ENCODE data around the gene BTRC. TPM values are rescaled to one million over a fixed set of nuclear protein-coding genes. Genes with fewer than 3 reads are reported as not detected.
"Not testable (repeated sequence)": the region's sequence is repeated elsewhere in the genome, so short reads cannot be mapped to it uniquely, and the experiment has no call there.

BTRC gene
- total RNA-seq, 2 experiments from 2014 or later: 10.9 to 12.7 TPM

DNA sequence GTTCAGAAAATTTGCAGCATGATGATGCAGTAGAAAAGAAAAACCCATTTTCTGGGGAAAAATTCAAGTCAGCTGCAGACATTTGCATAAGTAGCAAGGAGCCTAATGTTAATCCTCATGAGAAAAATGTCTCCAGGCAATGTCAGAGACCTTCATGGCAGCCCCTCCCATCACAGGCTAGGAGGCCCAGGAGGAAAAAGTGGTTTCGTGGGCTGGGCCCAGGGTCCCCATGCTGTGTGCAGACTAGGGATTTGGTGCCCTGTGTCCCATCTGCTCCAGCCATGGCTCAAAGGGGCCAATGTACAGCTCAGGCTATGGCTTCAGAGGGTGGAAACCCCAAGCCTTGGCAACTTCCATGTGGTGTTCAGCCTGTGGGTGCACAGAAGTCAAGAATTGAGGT, 26.5 kb upstream of the BTRC start:
- H3K36me3 Mint-ChIP-seq (ENCODE audit: low read depth); H3K9me3 Mint-ChIP-seq; H3K27ac Mint-ChIP-seq; H3K4me3 Mint-ChIP-seq; H3K4me1 Mint-ChIP-seq (ENCODE audit: low read depth); intact Hi-C loops (cut with micrococcal nuclease); DNase-seq; H3K27me3 Mint-ChIP-seq (ENCODE audit: low read depth): not testable (repeated sequence)
- CTCF ChIA-PET: interaction anchor here (0.7 kb wide), 1 partner anchor 11 kb away, joined by 3 read pairs; no protein-coding TSS in a partner anchor

DNA sequence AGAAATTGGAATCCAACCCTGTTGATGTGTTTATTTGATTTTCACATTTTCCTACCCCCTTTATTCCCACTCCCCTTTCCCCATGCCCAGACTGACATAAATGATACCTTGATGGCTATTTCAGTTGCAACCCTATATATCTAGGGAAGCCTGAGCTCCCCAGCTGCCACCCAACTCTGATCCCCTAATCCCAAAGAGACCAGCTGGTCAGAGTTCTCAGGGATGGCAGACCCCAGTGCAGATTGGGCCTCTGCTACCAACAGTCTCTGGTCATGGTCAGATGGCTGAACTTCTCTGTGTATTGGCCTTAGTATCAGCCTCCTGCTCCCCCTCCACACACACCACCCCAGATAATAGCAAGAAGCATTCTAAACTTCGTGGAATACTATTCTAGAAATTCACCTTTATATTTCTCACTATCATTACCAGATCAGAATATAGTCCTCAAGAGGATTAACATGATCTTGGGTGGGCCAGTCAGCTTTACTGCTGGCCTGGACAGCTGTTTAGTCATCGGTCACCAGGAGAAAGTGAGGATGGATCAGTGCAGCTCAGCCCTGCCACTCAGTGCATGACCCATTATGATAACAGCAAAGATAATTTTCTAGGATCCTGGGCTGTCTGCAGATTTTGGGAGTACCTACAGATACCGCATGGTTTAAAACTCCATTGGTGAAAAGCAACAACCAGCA, 24.5 kb upstream of the BTRC start:
- no peak for DNase-seq
- H3K4me3 Mint-ChIP-seq: no peak overlapping the region
- H3K27ac Mint-ChIP-seq: no peak overlapping the region
- H3K36me3 Mint-ChIP-seq (ENCODE audit: low read depth): no peaks in the 10 kb centered on the region
- H3K9me3 Mint-ChIP-seq: no peaks in the 10 kb centered on the region
- no peaks in the 10 kb centered on the region for H3K4me1 Mint-ChIP-seq (ENCODE audit: low read depth)
- no peaks in the 10 kb centered on the region for H3K27me3 Mint-ChIP-seq (ENCODE audit: low read depth)
- intact Hi-C loops (cut with micrococcal nuclease): no loop called here
- CTCF ChIA-PET: interaction anchor here (1.5 kb wide), 1 partner anchor 112 kb away, joined by 4 read pairs; no protein-coding TSS in a partner anchor

DNA sequence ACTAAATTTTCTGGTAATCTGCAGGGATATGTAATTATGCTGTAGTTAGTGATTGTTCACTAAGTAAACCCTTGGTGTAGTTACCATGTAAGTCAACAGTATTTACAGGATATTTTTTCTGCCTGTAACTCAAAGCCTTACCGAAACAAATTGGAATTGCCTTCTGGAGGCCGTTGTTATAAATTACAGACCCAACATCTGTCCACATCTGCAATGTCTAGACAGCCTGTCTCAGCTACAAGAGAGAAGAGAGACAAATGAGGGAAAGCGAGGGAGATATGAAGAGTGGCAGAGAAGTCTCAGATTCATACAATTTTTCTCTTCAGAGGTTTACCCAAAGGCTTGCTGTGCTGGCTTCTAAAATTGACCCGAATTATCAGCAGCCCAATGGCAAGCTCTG, 23.7 kb upstream of the BTRC start:
- H3K27ac Mint-ChIP-seq: no peak overlapping the region
- H3K36me3 Mint-ChIP-seq (ENCODE audit: low read depth): no peaks in the 10 kb centered on the region
- no peaks in the 10 kb centered on the region for H3K4me1 Mint-ChIP-seq (ENCODE audit: low read depth)
- DNase-seq: no peak
- H3K27me3 Mint-ChIP-seq (ENCODE audit: low read depth): no peaks in the 10 kb centered on the region
- H3K9me3 Mint-ChIP-seq: no peaks in the 10 kb centered on the region
- no peak overlapping the region for H3K4me3 Mint-ChIP-seq
- CTCF ChIA-PET: interaction anchor here (0.6 to 1.8 kb wide), 3 partner anchors 18 to 116 kb away, joined by 4 to 7 read pairs (median 4); no protein-coding TSS in a partner anchor
- intact Hi-C loops (cut with micrococcal nuclease): no loop called here

DNA sequence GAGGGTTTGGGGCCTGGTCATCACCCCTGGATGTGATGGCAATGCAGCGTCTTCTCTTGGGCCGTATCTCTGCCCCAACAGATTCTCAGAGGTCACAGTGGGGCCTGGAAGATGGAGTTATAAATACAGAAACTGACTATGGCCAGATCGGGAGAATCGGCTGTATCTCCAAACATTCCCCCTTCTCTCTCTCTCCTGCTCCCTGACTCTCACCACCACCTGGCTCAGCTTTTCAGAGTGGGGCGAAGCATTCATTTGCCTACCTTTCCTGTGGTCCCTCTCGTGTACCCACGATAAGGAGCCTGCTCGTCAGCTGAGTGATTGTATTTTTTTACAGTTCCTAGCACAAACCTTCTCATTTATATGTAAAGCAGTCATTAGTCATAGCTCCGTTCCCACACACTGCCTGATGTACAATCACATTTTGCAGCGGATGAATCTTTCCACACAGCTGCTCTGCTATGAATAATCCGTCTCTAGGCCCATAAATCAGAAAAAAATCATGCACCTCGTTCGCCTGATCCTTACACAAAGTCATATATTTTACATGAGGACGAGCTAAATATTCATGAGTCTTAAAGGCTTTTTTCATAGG, 23.2 kb upstream of the BTRC start:
- CTCF ChIA-PET: interaction anchor here (0.6 to 1.8 kb wide), 3 partner anchors 18 to 116 kb away, joined by 4 to 7 read pairs (median 4); no protein-coding TSS in a partner anchor
- H3K27me3 Mint-ChIP-seq (ENCODE audit: low read depth): no peaks in the 10 kb centered on the region
- no peaks in the 10 kb centered on the region for H3K9me3 Mint-ChIP-seq
- no peaks in the 10 kb centered on the region for H3K36me3 Mint-ChIP-seq (ENCODE audit: low read depth)
- intact Hi-C loops (cut with micrococcal nuclease): no loop called here
- H3K27ac Mint-ChIP-seq: no peak overlapping the region
- no peaks in the 10 kb centered on the region for H3K4me1 Mint-ChIP-seq (ENCODE audit: low read depth)
- no peak overlapping the region for H3K4me3 Mint-ChIP-seq
- no peak for DNase-seq

DNA sequence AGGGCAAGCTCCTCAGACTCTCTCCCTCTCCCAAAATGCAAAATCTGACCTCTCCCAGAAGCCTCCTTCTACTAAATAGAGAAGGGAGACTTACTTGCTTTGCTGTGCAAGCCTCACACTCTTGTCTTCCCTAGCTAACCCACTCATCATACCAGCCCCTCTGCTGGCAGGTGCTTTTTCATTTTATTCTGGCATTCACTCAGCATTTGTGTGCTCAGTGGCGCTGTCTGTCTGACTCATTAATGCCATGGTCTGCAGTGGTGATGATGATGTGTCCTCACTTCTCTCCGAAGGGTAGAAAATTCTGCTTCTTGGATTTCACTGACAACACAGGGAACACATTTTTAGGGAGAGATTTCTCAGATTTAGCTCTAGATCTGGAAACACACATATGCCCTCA, 22.0 kb upstream of the BTRC start:
- no peak for DNase-seq
- CTCF ChIA-PET: interaction anchor here (0.6 to 1.8 kb wide), 4 partner anchors 55 to 190 kb away, joined by 3 to 7 read pairs (median 3); no protein-coding TSS in a partner anchor
- no peaks in the 10 kb centered on the region for H3K9me3 Mint-ChIP-seq
- no peaks in the 10 kb centered on the region for H3K36me3 Mint-ChIP-seq (ENCODE audit: low read depth)
- no peaks in the 10 kb centered on the region for H3K4me1 Mint-ChIP-seq (ENCODE audit: low read depth)
- intact Hi-C loops (cut with micrococcal nuclease): no loop called here
- no peak overlapping the region for H3K4me3 Mint-ChIP-seq
- no peak overlapping the region for H3K27ac Mint-ChIP-seq
- H3K27me3 Mint-ChIP-seq (ENCODE audit: low read depth): no peaks in the 10 kb centered on the region

DNA sequence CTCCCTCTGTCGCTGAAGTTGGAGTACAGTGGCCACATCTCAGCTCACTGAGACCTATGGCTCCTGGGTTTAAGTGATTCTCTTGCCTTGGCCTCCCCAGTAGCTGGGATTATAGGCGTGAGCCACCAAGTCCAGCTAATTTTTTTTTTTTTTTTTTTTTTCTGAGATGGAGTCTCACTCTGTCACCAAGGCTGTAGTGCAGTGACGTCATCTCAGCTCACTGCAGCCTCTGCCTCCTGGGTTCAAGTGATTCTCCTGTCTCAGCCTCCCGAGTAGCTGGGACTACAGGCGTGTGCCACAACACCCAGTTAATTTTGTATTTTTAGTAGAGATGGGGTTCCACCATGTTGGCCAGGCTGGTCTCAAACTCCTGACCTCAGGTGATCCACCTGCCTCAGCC, 19.7 kb upstream of the BTRC start:
- CTCF ChIA-PET; H3K27me3 Mint-ChIP-seq (ENCODE audit: low read depth); intact Hi-C loops (cut with micrococcal nuclease); DNase-seq; H3K9me3 Mint-ChIP-seq; H3K27ac Mint-ChIP-seq; H3K36me3 Mint-ChIP-seq (ENCODE audit: low read depth); H3K4me3 Mint-ChIP-seq; H3K4me1 Mint-ChIP-seq (ENCODE audit: low read depth): not testable (repeated sequence)

DNA sequence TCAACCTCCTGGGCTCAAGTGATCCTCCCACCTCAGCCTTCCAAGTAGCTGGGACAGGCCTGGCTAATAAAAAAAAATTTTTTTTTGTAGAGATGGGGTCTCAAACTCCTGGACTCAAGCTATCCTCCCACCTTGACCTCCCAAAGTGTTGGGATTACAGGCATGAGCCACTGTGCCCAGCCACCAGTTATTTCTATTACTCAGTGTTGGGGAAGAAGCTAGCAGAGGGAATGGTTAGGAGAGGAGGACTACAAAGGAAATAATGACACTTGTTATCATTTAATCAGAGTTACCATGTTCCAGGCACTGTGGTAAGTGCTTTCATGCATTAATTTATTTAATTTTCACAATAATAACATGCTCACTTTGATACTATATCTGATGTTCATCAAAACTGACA, 17.6 kb upstream of the BTRC start:
- H3K27me3 Mint-ChIP-seq (ENCODE audit: low read depth): peaks cover 4% of the 10 kb centered on the region
- no peak overlapping the region for H3K27ac Mint-ChIP-seq
- intact Hi-C loops (cut with micrococcal nuclease): no loop called here
- no peak overlapping the region for H3K4me3 Mint-ChIP-seq
- no peaks in the 10 kb centered on the region for H3K9me3 Mint-ChIP-seq
- no peaks in the 10 kb centered on the region for H3K4me1 Mint-ChIP-seq (ENCODE audit: low read depth)
- DNase-seq: no peak
- CTCF ChIA-PET: no interaction called here
- no peaks in the 10 kb centered on the region for H3K36me3 Mint-ChIP-seq (ENCODE audit: low read depth)

DNA sequence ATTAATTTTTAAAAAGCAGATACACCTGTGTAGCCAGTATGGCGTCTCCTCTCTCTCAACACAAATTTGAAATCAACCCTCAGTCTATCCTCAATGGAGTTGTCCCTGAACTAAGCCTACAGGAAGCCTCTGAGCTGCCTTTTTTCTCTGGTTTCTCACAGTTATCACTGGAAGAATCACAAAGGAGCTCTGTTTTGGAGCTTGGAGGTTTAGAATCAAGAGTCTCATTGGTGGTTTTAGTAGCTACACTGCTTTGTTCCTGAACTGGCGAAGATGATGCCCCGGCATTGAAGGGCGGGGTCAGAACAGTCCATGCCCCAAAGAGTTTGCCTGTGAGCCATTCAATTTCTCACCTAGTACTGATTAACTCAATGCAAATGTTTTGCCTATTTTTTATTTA, 16.1 kb upstream of the BTRC start:
- intact Hi-C loops (cut with micrococcal nuclease): no loop called here
- CTCF ChIA-PET: interaction anchor here (0.9 to 1.4 kb wide), 2 partner anchors 10 to 48 kb away, joined by 3 read pairs; no protein-coding TSS in a partner anchor
- Mint-ChIP-seq H3K4me3 (no peak overlapping the region), H3K36me3 (ENCODE audit: low read depth) (no peaks in the 10 kb centered on the region), H3K4me1 (ENCODE audit: low read depth) (no peaks in the 10 kb centered on the region), H3K27me3 (ENCODE audit: low read depth) (peaks cover 4% of the 10 kb centered on the region), H3K9me3 (no peaks in the 10 kb centered on the region), H3K27ac (no peak overlapping the region)
- DNase-seq: no peak

DNA sequence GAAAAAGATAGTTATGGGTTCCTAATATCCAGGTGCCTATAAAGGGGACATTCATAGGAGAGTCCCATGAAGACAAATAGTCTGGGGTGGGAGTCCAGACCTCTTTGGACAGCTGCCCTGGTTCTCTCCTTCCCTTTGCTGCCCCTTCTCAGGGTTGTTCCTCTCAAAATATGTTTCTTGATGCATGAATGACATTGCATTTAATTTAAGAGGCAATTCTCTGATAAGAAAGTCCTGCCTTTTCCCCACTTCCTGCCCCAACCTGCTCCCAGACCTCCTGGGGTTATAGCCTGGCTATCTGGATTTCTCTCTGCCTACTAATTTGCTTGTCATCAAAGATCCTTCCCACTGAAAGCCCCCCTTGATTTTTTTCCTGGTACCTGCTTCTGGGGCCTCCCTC, 12.5 kb upstream of the BTRC start:
- H3K27ac Mint-ChIP-seq: no peak overlapping the region
- H3K4me1 Mint-ChIP-seq (ENCODE audit: low read depth): no peaks in the 10 kb centered on the region
- CTCF ChIA-PET: no interaction called here
- no peak overlapping the region for H3K4me3 Mint-ChIP-seq
- intact Hi-C loops (cut with micrococcal nuclease): no loop called here
- peaks cover 4% of the 10 kb centered on the region for H3K27me3 Mint-ChIP-seq (ENCODE audit: low read depth)
- H3K9me3 Mint-ChIP-seq: no peaks in the 10 kb centered on the region
- H3K36me3 Mint-ChIP-seq (ENCODE audit: low read depth): no peaks in the 10 kb centered on the region
- DNase-seq: no peak

DNA sequence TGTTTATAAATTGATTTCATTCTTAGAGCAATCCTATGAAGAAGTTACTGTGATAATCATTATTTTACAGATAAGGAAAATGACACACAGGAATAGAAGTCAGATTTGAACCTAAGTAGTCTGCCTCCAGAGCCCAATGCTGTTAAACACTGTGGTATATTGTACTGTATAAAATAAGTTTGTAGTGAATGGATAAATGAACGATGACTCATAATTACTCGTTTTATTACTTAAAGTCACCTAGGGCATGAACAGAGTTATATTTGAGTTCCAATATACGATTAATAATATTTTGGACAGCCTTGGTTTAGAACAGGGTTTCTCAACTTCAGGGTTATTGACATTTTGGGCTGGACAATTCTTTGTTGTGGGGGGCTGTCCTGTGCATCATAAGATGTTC, 7.8 kb upstream of the BTRC start:
- Mint-ChIP-seq H3K4me1 (ENCODE audit: low read depth) (no peaks in the 10 kb centered on the region), H3K9me3 (no peaks in the 10 kb centered on the region), H3K27ac (no peak overlapping the region), H3K36me3 (ENCODE audit: low read depth) (no peaks in the 10 kb centered on the region), H3K27me3 (ENCODE audit: low read depth) (peaks cover 3% of the 10 kb centered on the region), H3K4me3 (no peak overlapping the region)
- CTCF ChIA-PET: interaction anchor here (0.7 to 1.5 kb wide), 3 partner anchors 35 to 73 kb away, joined by 3 to 4 read pairs (median 3); no protein-coding TSS in a partner anchor
- DNase-seq: no peak
- intact Hi-C loops (cut with micrococcal nuclease): no loop called here

DNA sequence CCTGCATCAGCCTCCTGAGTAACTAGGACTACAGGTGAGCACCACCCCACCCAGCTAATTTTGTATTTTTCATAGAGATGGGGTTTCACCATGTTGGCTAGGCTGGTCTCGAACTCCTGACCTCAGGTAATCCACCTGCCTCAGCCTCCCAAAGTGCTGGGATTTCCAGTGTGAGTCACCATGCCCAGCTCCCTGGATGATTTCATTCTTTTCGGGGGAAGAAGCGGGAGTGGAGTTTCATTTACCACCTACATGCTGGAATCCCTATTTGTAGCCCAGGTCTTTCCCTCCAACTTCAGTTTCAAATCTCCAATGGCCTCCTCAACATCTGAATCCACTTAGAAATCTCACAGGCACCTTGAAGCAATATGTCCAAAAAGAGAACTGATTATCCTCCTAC, 2.9 kb upstream of the BTRC start:
- intact Hi-C loops (cut with micrococcal nuclease): loop anchor here (5.0 to 10.0 kb wide), 4 partner anchors 46 to 1294 kb away; partner anchors contain the start of genes NPM3, PPRC1 and TRIM8
- DNase-seq: no peak
- Mint-ChIP-seq H3K27me3 (ENCODE audit: low read depth) (peaks cover 3% of the 10 kb centered on the region), H3K27ac (no peak overlapping the region), H3K4me3 (no peak overlapping the region), H3K4me1 (ENCODE audit: low read depth) (peaks cover 18% of the 10 kb centered on the region), H3K36me3 (ENCODE audit: low read depth) (peaks cover 3% of the 10 kb centered on the region), H3K9me3 (no peaks in the 10 kb centered on the region)
- CTCF ChIA-PET: no interaction called here

DNA sequence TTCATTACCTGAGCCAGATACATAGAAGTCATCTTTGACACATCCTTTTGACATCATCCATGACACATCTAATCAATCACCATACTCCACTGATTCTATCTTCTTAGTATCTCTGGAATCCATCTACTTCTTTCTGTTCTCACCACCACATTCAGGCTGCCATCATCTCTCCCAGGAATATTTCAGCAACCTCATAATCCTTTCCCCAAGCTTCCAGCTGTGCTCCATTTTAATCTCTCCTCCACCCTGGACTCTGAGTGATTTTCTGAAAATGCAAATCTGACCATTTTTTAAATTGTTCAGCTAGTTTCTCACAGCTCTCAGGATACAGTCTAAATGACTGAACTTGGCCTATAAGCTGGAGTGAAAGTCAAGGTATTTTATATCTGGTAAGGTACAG, 2.5 kb upstream of the BTRC start:
- peaks cover 23% of the 10 kb centered on the region for H3K4me1 Mint-ChIP-seq (ENCODE audit: low read depth)
- no peak overlapping the region for H3K27ac Mint-ChIP-seq
- H3K9me3 Mint-ChIP-seq: no peaks in the 10 kb centered on the region
- intact Hi-C loops (cut with micrococcal nuclease): loop anchor here (5.0 to 10.0 kb wide), 4 partner anchors 46 to 1293 kb away; partner anchors contain the start of genes NPM3, PPRC1 and TRIM8
- DNase-seq: no peak
- CTCF ChIA-PET: no interaction called here
- H3K4me3 Mint-ChIP-seq: no peak overlapping the region
- H3K36me3 Mint-ChIP-seq (ENCODE audit: low read depth): peaks cover 3% of the 10 kb centered on the region
- H3K27me3 Mint-ChIP-seq (ENCODE audit: low read depth): peaks cover 3% of the 10 kb centered on the region

DNA sequence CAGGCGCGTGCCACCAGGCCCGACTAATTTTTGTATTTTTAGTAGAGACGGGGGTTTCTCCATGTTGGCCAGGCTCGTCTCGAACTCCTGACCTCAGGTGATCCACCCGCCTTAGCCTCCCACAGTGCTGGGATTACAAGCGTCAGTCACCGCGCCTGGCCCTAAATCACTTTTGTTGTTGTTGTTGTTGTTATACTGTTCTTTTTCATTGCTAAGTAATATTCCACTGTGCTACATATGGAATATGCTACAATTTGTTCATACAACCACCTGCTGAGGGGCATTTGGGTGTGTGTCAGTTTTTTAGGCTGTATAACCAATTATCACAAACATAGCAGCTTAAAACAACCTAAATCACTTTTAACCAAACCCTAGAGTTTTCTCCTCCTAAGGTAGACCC, 1.1 kb upstream of the BTRC start:
- H3K9me3 Mint-ChIP-seq; H3K27me3 Mint-ChIP-seq (ENCODE audit: low read depth); H3K4me3 Mint-ChIP-seq; H3K27ac Mint-ChIP-seq; H3K36me3 Mint-ChIP-seq (ENCODE audit: low read depth); DNase-seq: not testable (repeated sequence)
- intact Hi-C loops (cut with micrococcal nuclease): loop anchor here (1.0 to 10.0 kb wide), 7 partner anchors 44 to 1292 kb away; partner anchors contain the start of genes NPM3, PPRC1, SLF2 and TRIM8
- H3K4me1 Mint-ChIP-seq (ENCODE audit: low read depth): peaks cover 25% of the 10 kb centered on the region
- CTCF ChIA-PET: interaction anchor here (0.9 kb wide), 1 partner anchor 9 kb away, joined by 3 read pairs; no protein-coding TSS in a partner anchor

Data from activated naive CD4-positive, alpha-beta T cell treated with anti-CD3 and anti-CD28 coated beads for 36 hours (primary cell).